H1 (cell line): Measurements from ENCODE around the gene SSH2. TPM values are rescaled to one million over a fixed set of nuclear protein-coding genes. Genes with fewer than 3 reads are reported as not detected.

ENCODE experiments used
- CTCF ChIA-PET: fragments of 300-600 bp; sonication (Branson Sonifier 250); formaldehyde crosslinking; loops from one replicate; lab custom pipeline; 2021; ENCODE audit not compliant: partially characterized antibody; lab: Charles Lee
- POLR2A ChIA-PET: fragments of 300-600 bp; sonication (Branson Sonifier 250); formaldehyde crosslinking; loops from one replicate; lab custom pipeline; 2021; ENCODE audit warnings: inconsistent platforms; ENCODE audit not compliant: partially characterized antibody; lab: Charles Lee
- DNase-seq, 2 experiments: peaks; one replicate each; pipeline versions ENCODE4 v3.0.0 to v3.0.0-alpha.2; 2010 to 2022; ENCODE audit warnings: low spot score in 2 of 2, low read depth in 1 of 2, mixed read lengths in 1 of 2
- FAIRE-seq: peaks from 2 replicates; lab custom pipeline; 2011; peaks lifted over from hg19 to GRCh38; lab: Jason Lieb, UNC
- H2AFZ ChIP-seq: 2 replicates; pipeline ENCODE4 v1.8.1; 2012; ENCODE audit warnings: low read length, inconsistent platforms
- H2AK5ac ChIP-seq: 2 replicates; pipeline ENCODE4 v1.6.1; 2013; ENCODE audit warnings: low read depth, low read length
- H2BK120ac ChIP-seq: replicated peaks from 2 replicates; pipeline ENCODE3; 2013; ENCODE audit warnings: low read depth, low read length, inconsistent platforms
- H2BK12ac ChIP-seq: 2 replicates; pipeline ENCODE4 v1.6.1; 2013; ENCODE audit warnings: low read depth, low read length
- H2BK15ac ChIP-seq: 2 replicates; pipeline ENCODE4 v1.6.1; 2013; ENCODE audit warnings: low read length
- H2BK20ac ChIP-seq: 2 replicates; pipeline ENCODE4 v1.6.1; 2013; ENCODE audit warnings: low read length
- H2BK5ac ChIP-seq: 2 replicates; pipeline ENCODE4 v1.6.1; 2013; ENCODE audit warnings: low read depth, low read length
- H3K14ac ChIP-seq: 2 replicates; pipeline ENCODE4 v1.6.1; 2013; ENCODE audit warnings: inconsistent platforms; ENCODE audit not compliant: insufficient read length
- H3K18ac ChIP-seq: 2 replicates; pipeline ENCODE4 v1.6.1; 2013; ENCODE audit warnings: low read length; ENCODE audit errors: extremely low read depth
- H3K23ac ChIP-seq: 2 replicates; pipeline ENCODE4 v1.6.1; 2013; ENCODE audit warnings: inconsistent platforms; ENCODE audit not compliant: insufficient read length
- H3K23me2 ChIP-seq: 2 replicates; pipeline ENCODE4 v1.6.1; 2013; ENCODE audit warnings: low read depth, low read length
- H3K27ac ChIP-seq: 2 replicates; pipeline ENCODE4 v1.6.1; 2011; ENCODE audit warnings: low read depth, low read length, inconsistent platforms
- H3K27me3 ChIP-seq, 4 experiments: replicated peaks in 1 of 4; 1 replicate in 1 of 4; 2 replicates in 3 of 4; pipeline versions ENCODE4 v1.6.1 to v1.8.1; 2011 to 2013; ENCODE audit warnings: low read length in 3 of 4, mild to moderate bottlenecking in 3 of 4, inconsistent platforms in 2 of 4, mixed read lengths in 2 of 4, moderate library complexity in 1 of 4; ENCODE audit not compliant: control insufficient read depth in 3 of 4, insufficient read depth in 3 of 4; ENCODE audit errors: extremely low read depth in 1 of 4
- H3K36me3 ChIP-seq, 4 experiments: 2 replicates each; pipeline versions ENCODE4 v1.6.1 to v1.8.1; 2011 to 2013; ENCODE audit warnings: mild to moderate bottlenecking in 4 of 4, low read length in 3 of 4, moderate library complexity in 2 of 4, control low read depth in 1 of 4, inconsistent platforms in 1 of 4; ENCODE audit not compliant: insufficient read depth in 4 of 4, control insufficient read depth in 2 of 4
- H3K4ac ChIP-seq: replicated peaks from 2 replicates; pipeline ENCODE3; 2013; ENCODE audit warnings: low read length, low read depth, mixed read lengths, inconsistent platforms; ENCODE audit not compliant: insufficient read length
- H3K4me1 ChIP-seq, 4 experiments: replicated peaks in 1 of 4; 1 replicate in 1 of 4; 2 replicates in 3 of 4; pipeline versions ENCODE4 v1.6.1 to v1.8.1; 2011 to 2013; ENCODE audit warnings: low read length in 3 of 4, inconsistent platforms in 2 of 4, mixed read lengths in 1 of 4; ENCODE audit not compliant: insufficient read depth in 4 of 4, control insufficient read depth in 3 of 4
- H3K4me2 ChIP-seq, 2 experiments: 2 replicates each; pipeline versions ENCODE4 v1.6.1 to v1.8.1; 2011 to 2013; ENCODE audit warnings: low read depth in 2 of 2, low read length in 2 of 2, control low read depth in 1 of 2, inconsistent platforms in 1 of 2, mild to moderate bottlenecking in 1 of 2; ENCODE audit not compliant: insufficient read depth in 1 of 2
- H3K4me3 ChIP-seq, 4 experiments: fragments of 200-600, 300-600 bp in 1 of 4; sonication (generic), shearing (Covaris generic), sonication (Bioruptor Twin) in 1 of 4; 2 replicates each; pipeline versions ENCODE4 v1.5.1 to v1.8.1; 2011 to 2016; ENCODE audit warnings: low read length in 4 of 4, low read depth in 3 of 4, control low read depth in 2 of 4, inconsistent platforms in 2 of 4, mild to moderate bottlenecking in 2 of 4, mixed read lengths in 1 of 4, moderate library complexity in 1 of 4; ENCODE audit not compliant: insufficient read depth in 2 of 4; ENCODE audit errors: extremely low read depth in 1 of 4
- H3K56ac ChIP-seq: replicated peaks from 2 replicates; pipeline ENCODE3; 2013; ENCODE audit warnings: low read depth, mild to moderate bottlenecking, mixed read lengths, low read length, inconsistent platforms; ENCODE audit not compliant: insufficient read length
- H3K79me1 ChIP-seq: 2 replicates; pipeline ENCODE4 v1.6.1; 2013; ENCODE audit warnings: low read depth, low read length, control low read depth
- H3K79me2 ChIP-seq, 2 experiments: 2 replicates each; pipeline versions ENCODE4 v1.6.1 to v1.8.1; 2012 to 2013; ENCODE audit warnings: low read length in 2 of 2, mild to moderate bottlenecking in 2 of 2, inconsistent platforms in 1 of 2; ENCODE audit not compliant: insufficient read depth in 2 of 2, control insufficient read depth in 1 of 2
- H3K9ac ChIP-seq, 4 experiments: replicated peaks in 1 of 4; 1 replicate in 1 of 4; 2 replicates in 3 of 4; pipeline versions ENCODE4 v1.6.1 to v1.8.1; 2011 to 2013; ENCODE audit warnings: low read depth in 3 of 4, low read length in 3 of 4, control low read depth in 2 of 4, mild to moderate bottlenecking in 2 of 4, moderate library complexity in 2 of 4, inconsistent platforms in 1 of 4; ENCODE audit errors: extremely low read depth in 1 of 4
- H3K9me3 ChIP-seq, 2 experiments: 2 replicates each; pipeline versions ENCODE4 v1.6.1 to v1.8.1; 2012 to 2013; ENCODE audit warnings: mild to moderate bottlenecking in 2 of 2, moderate library complexity in 2 of 2, control low read depth in 1 of 2, inconsistent platforms in 1 of 2, low read depth in 1 of 2, low read length in 1 of 2, mixed read lengths in 1 of 2; ENCODE audit not compliant: insufficient read depth in 2 of 2
- H4K20me1 ChIP-seq, 2 experiments: replicated peaks in 1 of 2; 2 replicates each; pipeline versions ENCODE3 to v1.8.1; 2011 to 2013; ENCODE audit warnings: inconsistent platforms in 2 of 2, low read length in 2 of 2, mild to moderate bottlenecking in 1 of 2; ENCODE audit not compliant: insufficient read depth in 2 of 2, control insufficient read depth in 1 of 2
- H4K5ac ChIP-seq: 2 replicates; pipeline ENCODE4 v1.6.1; 2013; ENCODE audit warnings: low read length, low read depth, mixed read lengths, inconsistent platforms; ENCODE audit not compliant: insufficient read length
- H4K8ac ChIP-seq: 2 replicates; pipeline ENCODE4 v1.8.0; 2013; ENCODE audit warnings: mild to moderate bottlenecking, moderate library complexity, low read length, inconsistent platforms; ENCODE audit not compliant: insufficient read depth; ENCODE audit errors: extremely low read depth
- H4K91ac ChIP-seq: replicated peaks from 2 replicates; pipeline ENCODE3; 2013; ENCODE audit warnings: low read length, mixed read lengths, inconsistent platforms; ENCODE audit not compliant: insufficient read length
- BACH1 ChIP-seq: IDR thresholded peaks from 2 replicates; pipeline ENCODE4 v1.6.1; 2012; ENCODE audit warnings: low read length, improper control_type of control experiment
- EZH2 ChIP-seq: fragments of 200-600 bp; sonication (generic); IDR thresholded peaks from 2 replicates; pipeline ENCODE4 v1.7.1; 2012; ENCODE audit warnings: low read depth, mild to moderate bottlenecking, moderate library complexity, low read length, inconsistent platforms; ENCODE audit not compliant: severe bottlenecking
- HDAC6 ChIP-seq: IDR thresholded peaks from one replicate; pipeline ENCODE4 v1.7.1; 2012; ENCODE audit warnings: low read depth, mild to moderate bottlenecking, inconsistent platforms, low read length, moderate library complexity
- RBBP5 ChIP-seq: IDR thresholded peaks from 2 replicates; pipeline ENCODE4 v1.7.1; 2012; ENCODE audit warnings: low read depth, mild to moderate bottlenecking, inconsistent platforms, low read length, moderate library complexity, borderline replicate concordance
- SUZ12 ChIP-seq: fragments of 200-600 bp; sonication (generic); IDR thresholded peaks from 2 replicates; pipeline ENCODE4 v1.6.1; 2012; ENCODE audit warnings: mild to moderate bottlenecking, inconsistent platforms, low read length, moderate library complexity, mixed read lengths
- WGBS, 2 experiments: shearing (Covaris generic) in 1 of 2; methylation state at CpG; one replicate each; pipeline versions ENCODE4 v1.1.6 to v1.1.7; 2013 to 2015; ENCODE audit warnings: low lambda C conversion rate in 2 of 2, mixed read lengths in 2 of 2, inconsistent platforms in 1 of 2, low coverage in 1 of 2, missing lambda C conversion rate in 1 of 2; ENCODE audit not compliant: insufficient replicate concordance in 2 of 2, insufficient coverage in 1 of 2, insufficient read length in 1 of 2; ENCODE audit errors: extremely low coverage in 1 of 2, missing lambda C conversion rate in 1 of 2; 5-methylcytosine and 5-hydroxymethylcytosine counted together
- polyA plus RNA-seq, 7 experiments: library from polyadenylated mRNA; depleted of rRNA in 3 of 7; stranded (reverse) in 5 of 7; unstranded in 2 of 7; fragments of >200 nt in 5 of 7; fragments of 200-250 nt in 2 of 7; gene quantifications; 1 replicate in 5 of 7; 2 replicates in 1 of 7; 4 replicates in 1 of 7; pipeline versions ENCODE4 v1.2.1 to v1.2.3, GENCODE V29; 2011 to 2013; ENCODE audit warnings: missing spikeins in 2 of 7, mixed read lengths in 2 of 7
- total RNA-seq: library from RNA; stranded (reverse); fragmentation: NEBNext Ultra II Directional; extraction: Animal tissue kit (Norgen Biotek cat#: 25700); gene quantifications from 2 replicates; pipeline ENCODE4 v1.2.1, GENCODE V29; 2021
- TF ChIP-seq, protein P1 (sequence below): IDR thresholded peaks from 2 replicates; pipeline ENCODE4 v1.6.1; 2012; ENCODE audit warnings: inconsistent platforms

SSH2 gene
- total and polyA plus RNA-seq, 2 of the 8 experiments (the other 6 are each of a cell fraction or from before 2014, with no cell fraction given): 5.2 to 15.9 TPM

- CTCF ChIA-PET: interaction anchor here (0.5 kb wide), 1 partner anchor 276 kb away, joined by 3 read pairs; no protein-coding TSS in a partner anchor
- DNase-seq: no peak
Observed at GRCh38 chr17:29847527-29848400, 82.3 kb downstream of the SSH2 start.

More at GRCh38 chr17:29847527-29848400, 82.3 kb downstream of the SSH2 start:
- H3K14ac ChIP-seq: no peak overlapping the region
- no peaks in the 10 kb centered on the region for H3K23me2 ChIP-seq
- H2BK5ac ChIP-seq: no peak overlapping the region
- no peak overlapping the region for H2BK120ac ChIP-seq
- TF ChIP-seq BACH1 (no peak), HDAC6 (no peak), RBBP5 (no peak), EZH2 (no peak), SUZ12 (no peak)
- TF ChIP-seq, protein P1, sequence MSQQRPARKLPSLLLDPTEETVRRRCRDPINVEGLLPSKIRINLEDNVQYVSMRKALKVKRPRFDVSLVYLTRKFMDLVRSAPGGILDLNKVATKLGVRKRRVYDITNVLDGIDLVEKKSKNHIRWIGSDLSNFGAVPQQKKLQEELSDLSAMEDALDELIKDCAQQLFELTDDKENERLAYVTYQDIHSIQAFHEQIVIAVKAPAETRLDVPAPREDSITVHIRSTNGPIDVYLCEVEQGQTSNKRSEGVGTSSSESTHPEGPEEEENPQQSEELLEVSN: no peak
- no peak overlapping the region for H4K8ac ChIP-seq
- H3K9me3 ChIP-seq: no peaks in the 10 kb centered on the region
- H4K91ac ChIP-seq: no peak overlapping the region
- no peaks in the 10 kb centered on the region for H3K27me3 ChIP-seq
- H3K36me3 ChIP-seq: no peaks in the 10 kb centered on the region
- no peak overlapping the region for H3K23ac ChIP-seq
- no peak overlapping the region for H4K5ac ChIP-seq
- H3K18ac ChIP-seq: no peak overlapping the region
- H2BK12ac ChIP-seq: no peak overlapping the region
- H3K79me2 ChIP-seq: no peaks in the 10 kb centered on the region
- no peak overlapping the region for H2AK5ac ChIP-seq
- H3K27ac ChIP-seq: no peak overlapping the region
- POLR2A ChIA-PET: no interaction called here
- no peak overlapping the region for H3K4me2 ChIP-seq
- H3K4me3 ChIP-seq: no peak overlapping the region
- no peaks in the 10 kb centered on the region for H4K20me1 ChIP-seq
- H2AFZ ChIP-seq: no peak overlapping the region
- H3K79me1 ChIP-seq: no peaks in the 10 kb centered on the region
- no peaks in the 10 kb centered on the region; a peak in 1 of 7 replicates for H3K4me1 ChIP-seq
- H2BK15ac ChIP-seq: no peak overlapping the region
- H3K9ac ChIP-seq: no peak overlapping the region
- no peak overlapping the region for H3K56ac ChIP-seq
- no peak overlapping the region for H2BK20ac ChIP-seq
- no peak overlapping the region for H3K4ac ChIP-seq
- no peak for FAIRE-seq
- WGBS, 2 experiments: 83% methylated on average over 3 of the region's 3 CpGs; no CpG with 5 or more reads in 1 of the 2 experiments
